ENCODE measurements around the gene NYAP1. TPM values are rescaled to one million over a fixed set of nuclear protein-coding genes. Genes with fewer than 3 reads are reported as not detected.

Gene NYAP1
- total RNA-seq, 1 donor from 2014 or later: 0.95 TPM

GRCh38 chr7:100455206-100455605 is 28.5 kb upstream of the NYAP1 start:
- TF ChIP-seq, protein P1, sequence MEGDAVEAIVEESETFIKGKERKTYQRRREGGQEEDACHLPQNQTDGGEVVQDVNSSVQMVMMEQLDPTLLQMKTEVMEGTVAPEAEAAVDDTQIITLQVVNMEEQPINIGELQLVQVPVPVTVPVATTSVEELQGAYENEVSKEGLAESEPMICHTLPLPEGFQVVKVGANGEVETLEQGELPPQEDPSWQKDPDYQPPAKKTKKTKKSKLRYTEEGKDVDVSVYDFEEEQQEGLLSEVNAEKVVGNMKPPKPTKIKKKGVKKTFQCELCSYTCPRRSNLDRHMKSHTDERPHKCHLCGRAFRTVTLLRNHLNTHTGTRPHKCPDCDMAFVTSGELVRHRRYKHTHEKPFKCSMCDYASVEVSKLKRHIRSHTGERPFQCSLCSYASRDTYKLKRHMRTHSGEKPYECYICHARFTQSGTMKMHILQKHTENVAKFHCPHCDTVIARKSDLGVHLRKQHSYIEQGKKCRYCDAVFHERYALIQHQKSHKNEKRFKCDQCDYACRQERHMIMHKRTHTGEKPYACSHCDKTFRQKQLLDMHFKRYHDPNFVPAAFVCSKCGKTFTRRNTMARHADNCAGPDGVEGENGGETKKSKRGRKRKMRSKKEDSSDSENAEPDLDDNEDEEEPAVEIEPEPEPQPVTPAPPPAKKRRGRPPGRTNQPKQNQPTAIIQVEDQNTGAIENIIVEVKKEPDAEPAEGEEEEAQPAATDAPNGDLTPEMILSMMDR (IDR thresholded peaks at IDR 0.05): no peak
- no peak for DNase-seq (ENCODE audit: low spot score)
- Mint-ChIP-seq H3K9me3 (ENCODE audit: low read depth) (no peaks in the 10 kb centered on the region), H3K4me1 (ENCODE audit: low read depth) (peaks cover 4% of the 10 kb centered on the region), H3K27me3 (ENCODE audit: low read depth) (no peaks in the 10 kb centered on the region), H3K36me3 (ENCODE audit: low read depth) (no peaks in the 10 kb centered on the region), H3K27ac (ENCODE audit: unreplicated experiment) (no peak overlapping the region), H3K4me3 (ENCODE audit: unreplicated experiment) (no peak overlapping the region)

GRCh38 chr7:100456562-100456961 is 27.2 kb upstream of the NYAP1 start:
- no peaks in the 10 kb centered on the region for H3K27me3 Mint-ChIP-seq (ENCODE audit: low read depth)
- H3K36me3 Mint-ChIP-seq (ENCODE audit: low read depth): no peaks in the 10 kb centered on the region
- no peaks in the 10 kb centered on the region for H3K4me1 Mint-ChIP-seq (ENCODE audit: low read depth)
- H3K4me3 Mint-ChIP-seq (ENCODE audit: unreplicated experiment): no peak overlapping the region
- H3K27ac Mint-ChIP-seq (ENCODE audit: unreplicated experiment): no peak overlapping the region
- no peaks in the 10 kb centered on the region for H3K9me3 Mint-ChIP-seq (ENCODE audit: low read depth)
- no peak for DNase-seq (ENCODE audit: low spot score)
- TF ChIP-seq, protein P1 (IDR thresholded peaks at IDR 0.05): no peak

DNA sequence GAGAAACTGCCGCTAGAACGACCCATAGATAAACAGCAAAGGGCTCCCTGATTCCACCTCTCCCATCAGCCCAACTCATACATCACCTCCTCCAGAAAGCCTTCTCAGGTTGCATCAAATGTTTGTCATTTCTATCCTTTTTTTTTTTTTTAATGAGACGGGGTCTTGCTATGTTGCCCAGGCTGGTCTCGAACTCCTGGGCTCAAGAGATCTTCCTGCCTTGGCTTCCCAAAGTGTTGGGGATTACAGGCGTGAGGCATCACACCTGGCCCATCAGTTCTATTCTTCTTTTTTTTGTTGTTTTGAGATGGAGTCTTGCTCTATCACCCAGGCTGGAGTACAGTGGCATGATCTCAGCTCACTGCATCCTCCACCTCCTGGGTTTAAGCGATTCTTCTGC is 26.7 kb upstream of the NYAP1 start:
- no peak for DNase-seq (ENCODE audit: low spot score)
- Mint-ChIP-seq H3K4me1 (ENCODE audit: low read depth) (no peaks in the 10 kb centered on the region), H3K27ac (ENCODE audit: unreplicated experiment) (no peak overlapping the region), H3K36me3 (ENCODE audit: low read depth) (no peaks in the 10 kb centered on the region), H3K27me3 (ENCODE audit: low read depth) (no peaks in the 10 kb centered on the region), H3K9me3 (ENCODE audit: low read depth) (no peaks in the 10 kb centered on the region), H3K4me3 (ENCODE audit: unreplicated experiment) (no peak overlapping the region)
- TF ChIP-seq, protein P1 (IDR thresholded peaks at IDR 0.05): no peak

DNA sequence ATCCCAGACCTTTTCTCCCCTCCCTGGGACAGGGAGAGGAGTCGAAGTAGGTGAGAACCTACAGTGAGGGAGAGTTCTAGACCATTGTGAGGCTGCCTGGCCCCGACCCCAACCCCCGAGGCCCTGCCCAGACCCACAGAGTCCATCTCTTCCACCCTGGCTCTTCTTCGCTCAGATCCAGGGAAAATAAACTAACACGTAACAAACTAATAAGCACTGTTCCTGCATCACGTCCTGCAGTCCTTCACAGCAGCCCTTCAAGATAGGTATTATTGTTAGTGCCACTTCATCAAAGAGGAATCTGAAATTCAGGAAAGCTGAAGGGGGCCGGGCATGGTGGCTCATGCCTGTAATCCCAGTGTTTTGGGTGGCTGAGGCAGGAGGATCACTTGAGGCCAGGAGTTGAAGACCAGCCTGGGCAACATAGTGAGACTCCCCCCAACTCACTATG is 19.5 kb upstream of the NYAP1 start, which contains the start of gene SPACDR:
TSS of gene SPACDR (minus strand) at position 51 of the 451 bp plus-strand sequence. CDS start 235 bp downstream, outside the sequence.
- Mint-ChIP-seq H3K4me3 (ENCODE audit: unreplicated experiment) (no peak within 1 kb of the TSS), H3K27ac (ENCODE audit: unreplicated experiment) (no peak within 1 kb of the TSS), H3K4me1 (ENCODE audit: low read depth) (peaks cover 11% of the 10 kb centered on the region), H3K9me3 (ENCODE audit: low read depth) (no peaks in the 10 kb centered on the region), H3K36me3 (ENCODE audit: low read depth) (no peaks in the 10 kb centered on the region), H3K27me3 (ENCODE audit: low read depth) (no peaks in the 10 kb centered on the region)
- TF ChIP-seq, protein P1 (IDR thresholded peaks at IDR 0.05): no peak
- DNase-seq (ENCODE audit: low spot score): no peak

DNA sequence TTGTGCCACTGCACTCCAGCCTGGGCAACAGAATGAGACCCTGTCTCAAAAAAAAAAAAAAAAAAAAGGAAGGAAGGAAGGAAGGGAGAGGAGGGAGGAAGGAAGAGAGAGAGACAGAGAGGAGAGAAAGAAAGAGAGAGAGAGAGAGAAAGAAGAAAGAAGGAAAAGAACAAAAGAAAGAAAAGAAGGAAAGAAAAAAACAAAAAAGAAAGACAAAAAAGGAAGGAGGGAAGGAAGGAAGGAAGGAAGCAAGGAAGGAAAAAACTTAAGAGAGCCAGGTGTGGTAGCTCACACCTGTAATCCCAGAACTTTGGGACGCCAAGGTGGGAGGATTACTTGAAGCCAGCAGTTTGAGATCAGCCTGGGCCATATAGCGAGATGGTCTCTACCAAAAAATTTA is 18.9 kb upstream of the NYAP1 start:
- Mint-ChIP-seq H3K27me3 (ENCODE audit: low read depth) (no peaks in the 10 kb centered on the region), H3K36me3 (ENCODE audit: low read depth) (no peaks in the 10 kb centered on the region), H3K4me3 (ENCODE audit: unreplicated experiment) (no peak overlapping the region), H3K9me3 (ENCODE audit: low read depth) (no peaks in the 10 kb centered on the region), H3K4me1 (ENCODE audit: low read depth) (peaks cover 11% of the 10 kb centered on the region), H3K27ac (ENCODE audit: unreplicated experiment) (no peak overlapping the region)
- TF ChIP-seq, protein P1 (IDR thresholded peaks at IDR 0.05): no peak
- no peak for DNase-seq (ENCODE audit: low spot score)

Measured in chondrocyte (in vitro differentiated cells).